Psoas muscle (tissue), 8 donors: ENCODE results near the gene ANKRD60. TPM values are rescaled to one million over a fixed set of nuclear protein-coding genes. Genes with fewer than 3 reads are reported as not detected.

Source experiments
- ATAC-seq, 4 donors: fragments of 200-7000 bp; cut with Tn5 transposase; one replicate each; pipeline ENCODE4 v1.9.1; 2020; ENCODE audit warnings: moderate library complexity in 3 of 4, mild to moderate bottlenecking in 2 of 4
- DNase-seq, 2 donors: peaks; one replicate each; pipeline ENCODE4 v3.0.0-alpha.2; 2020
- H3K27ac ChIP-seq: fragments of 200-600 bp; one replicate; pipeline ENCODE4 v1.8.0; 2022
- H3K27me3 ChIP-seq, 3 donors: fragments of 200-600 bp in 1 of 3; one replicate each; pipeline versions ENCODE4 v1.6.1 to v1.8.0; 2013 to 2022; ENCODE audit warnings: low read length in 2 of 3, mild to moderate bottlenecking in 2 of 3, moderate library complexity in 1 of 3; ENCODE audit not compliant: insufficient read depth in 3 of 3
- H3K36me3 ChIP-seq, 2 donors: fragments of 200-600 bp in 1 of 2; one replicate each; pipeline versions ENCODE4 v1.6.1 to v1.8.0; 2013 to 2022; ENCODE audit warnings: low read depth in 1 of 2, mild to moderate bottlenecking in 1 of 2, moderate library complexity in 1 of 2; ENCODE audit not compliant: insufficient read depth in 1 of 2
- H3K4me1 ChIP-seq: fragments of 200-600 bp; one replicate; pipeline ENCODE4 v1.8.0; 2022
- H3K4me3 ChIP-seq: fragments of 200-600 bp; one replicate; pipeline ENCODE4 v1.8.0; 2022; ENCODE audit warnings: mild to moderate bottlenecking
- H3K9me3 ChIP-seq: fragments of 200-600 bp; one replicate; pipeline ENCODE4 v1.8.0; 2022
- WGBS, 3 donors: extraction: QIAGEN DNeasy Blood & Tissue Kit; methylation state at CpG; one replicate each; pipeline versions ENCODE4 v1.1.6 to v1.1.7; 2013; 5-methylcytosine and 5-hydroxymethylcytosine counted together
- intact Hi-C, 2 donors: fragments of 100-400 bp; cut with DNase I; formaldehyde crosslinking; loops; one replicate each; pipeline versions ENCODE4 v1.11.0 to v1.14.2; 2022
- polyA plus RNA-seq, 3 donors: library from polyadenylated mRNA; stranded (reverse); fragments of 200-250 nt; gene quantifications; one replicate each; pipeline ENCODE4 v1.2.3, GENCODE V29; 2013
- total RNA-seq, 4 donors: library from RNA; stranded (reverse); fragmentation: NEBNext Ultra II Directional in 2 of 4; extraction: Animal tissue kit (Norgen Biotek cat#: 25700) in 2 of 4; gene quantifications; one replicate each; pipeline versions ENCODE4 v1.2.1 to v1.2.4, GENCODE V29; 2021 to 2023
- TF ChIP-seq, protein P1 (sequence below): fragments of 200-600 bp; IDR thresholded peaks from one replicate; pipeline ENCODE4 v1.8.0; 2022; ENCODE audit warnings: antibody characterized with exemption
- donor health status: healthy with polysubstance abuse.
- donor health status: DM: no; HTN: no; CAD: no; lungs with moderate emphysema.
- donor health status: Bipolar disorder and iron deficiency.
- donor health status: healthy.
- donor health status: DM: yes; HTN: yes; CAD: no.
- donor health status: DM: no; HTN: no; CAD: no.
- donor health status: DM: no; HTN: no; CAD: no.
- donor health status: DM: yes; HTN: yes; CAD: no.

Gene ANKRD60
- total and polyA plus RNA-seq, 7 donors = not detected

DNA sequence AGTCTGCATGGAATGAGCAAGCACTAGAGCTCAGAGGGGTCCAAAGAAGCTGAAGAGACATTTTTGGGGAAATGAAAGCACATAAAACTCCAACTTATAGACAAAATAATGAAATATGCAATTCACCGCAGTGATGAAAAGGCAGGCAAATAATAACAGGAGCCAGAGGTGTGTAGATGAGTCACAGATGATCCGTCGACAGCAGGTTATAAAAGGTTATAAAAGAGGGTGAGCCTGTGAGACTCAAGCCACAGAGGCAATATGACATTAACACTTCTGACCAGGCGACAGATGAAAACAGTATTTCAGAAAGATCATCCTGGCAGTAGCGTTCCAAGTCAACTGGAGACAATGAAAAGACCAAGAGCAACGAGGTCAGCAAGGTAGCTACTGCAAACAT is 35.8 kb upstream of the ANKRD60 start:
- WGBS, 3 donors = 94 to 98% (median 95%) methylated on average over 6 of the region's 6 CpGs
- DNase-seq = no peak
- TF ChIP-seq, protein P1, sequence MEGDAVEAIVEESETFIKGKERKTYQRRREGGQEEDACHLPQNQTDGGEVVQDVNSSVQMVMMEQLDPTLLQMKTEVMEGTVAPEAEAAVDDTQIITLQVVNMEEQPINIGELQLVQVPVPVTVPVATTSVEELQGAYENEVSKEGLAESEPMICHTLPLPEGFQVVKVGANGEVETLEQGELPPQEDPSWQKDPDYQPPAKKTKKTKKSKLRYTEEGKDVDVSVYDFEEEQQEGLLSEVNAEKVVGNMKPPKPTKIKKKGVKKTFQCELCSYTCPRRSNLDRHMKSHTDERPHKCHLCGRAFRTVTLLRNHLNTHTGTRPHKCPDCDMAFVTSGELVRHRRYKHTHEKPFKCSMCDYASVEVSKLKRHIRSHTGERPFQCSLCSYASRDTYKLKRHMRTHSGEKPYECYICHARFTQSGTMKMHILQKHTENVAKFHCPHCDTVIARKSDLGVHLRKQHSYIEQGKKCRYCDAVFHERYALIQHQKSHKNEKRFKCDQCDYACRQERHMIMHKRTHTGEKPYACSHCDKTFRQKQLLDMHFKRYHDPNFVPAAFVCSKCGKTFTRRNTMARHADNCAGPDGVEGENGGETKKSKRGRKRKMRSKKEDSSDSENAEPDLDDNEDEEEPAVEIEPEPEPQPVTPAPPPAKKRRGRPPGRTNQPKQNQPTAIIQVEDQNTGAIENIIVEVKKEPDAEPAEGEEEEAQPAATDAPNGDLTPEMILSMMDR = no peak
- Histone ChIP-seq H3K9me3 (no peaks in the 10 kb centered on the region), H3K27ac (no peak overlapping the region), H3K36me3 (peaks cover 0 to 55% of the 10 kb centered on the region in 2 donors), H3K4me3 (no peak overlapping the region), H3K4me1 (no peaks in the 10 kb centered on the region), H3K27me3 (no peaks in the 10 kb centered on the region)
- ATAC-seq = no peak
- intact Hi-C loops = no loop called here

DNA sequence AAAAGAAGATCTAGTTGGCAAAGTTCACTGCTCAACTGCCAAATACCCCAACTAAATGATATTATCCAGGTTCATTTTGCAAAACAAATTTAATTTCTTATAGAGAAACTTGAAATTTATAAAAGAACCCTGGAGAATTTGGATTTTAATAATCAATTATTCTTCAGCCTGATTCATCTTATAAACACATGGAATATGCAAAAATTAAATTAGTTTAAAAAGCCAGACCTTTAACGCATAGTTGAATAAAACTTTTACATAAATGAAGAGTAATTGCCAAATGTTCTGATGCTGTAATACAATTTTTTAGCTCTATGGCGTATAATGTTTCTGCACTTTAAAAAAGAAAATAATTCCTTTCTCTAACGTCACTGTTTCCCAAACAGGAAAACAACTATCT is 33.2 kb upstream of the ANKRD60 start:
- DNase-seq (no peak), ATAC-seq (no peak)
- intact Hi-C loops = no loop called here
- Histone ChIP-seq H3K9me3 (no peaks in the 10 kb centered on the region), H3K36me3 (peaks cover 0 to 40% of the 10 kb centered on the region in 2 donors), H3K27ac (no peak overlapping the region), H3K27me3 (no peaks in the 10 kb centered on the region), H3K4me3 (no peak overlapping the region), H3K4me1 (no peaks in the 10 kb centered on the region)
- WGBS, 3 donors = 79 to 90% (median 87%) methylated on average over 3 of the region's 3 CpGs
- TF ChIP-seq, protein P1 = no peak

- intact Hi-C loops = no loop called here
- no peaks in the 10 kb centered on the region for H3K9me3 ChIP-seq
Observed at GRCh38 chr20:58260006-58260405, 31.6 kb upstream of the ANKRD60 start.

DNA sequence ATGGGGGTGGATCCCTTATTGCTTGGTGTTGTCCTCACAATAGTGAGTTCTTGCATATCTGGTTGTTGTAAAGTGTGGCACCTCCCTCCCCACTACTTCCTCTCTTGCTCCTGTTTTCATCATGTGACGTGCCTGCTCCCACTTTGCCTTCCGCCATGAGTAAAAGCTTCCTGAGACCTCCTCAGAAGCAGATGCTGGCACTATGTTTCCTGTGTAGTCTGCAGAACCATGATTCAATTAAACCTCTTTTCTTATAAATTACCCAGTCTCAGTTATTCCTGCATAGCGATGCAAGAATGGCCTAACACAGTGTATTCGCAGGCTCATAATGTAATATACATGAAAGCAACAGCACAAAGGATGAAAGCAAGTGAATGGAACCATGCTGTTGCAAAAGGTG is 28.4 kb upstream of the ANKRD60 start:
- Histone ChIP-seq H3K4me1 (no peaks in the 10 kb centered on the region), H3K9me3 (no peaks in the 10 kb centered on the region), H3K36me3 (peaks cover 0 to 7% of the 10 kb centered on the region in 2 donors), H3K4me3 (no peak overlapping the region), H3K27me3 (no peaks in the 10 kb centered on the region), H3K27ac (no peak overlapping the region)
- intact Hi-C loops = no loop called here
- 95 to 98% (median 97%) methylated on average over 4 of the region's 4 CpGs for WGBS, 3 donors
- TF ChIP-seq, protein P1 = no peak
- DNase-seq (no peak), ATAC-seq (no peak)

More at GRCh38 chr20:58260006-58260405, 31.6 kb upstream of the ANKRD60 start:
- no peaks in the 10 kb centered on the region for H3K4me1 ChIP-seq
- no peak for DNase-seq
- no peak overlapping the region for H3K4me3 ChIP-seq
- TF ChIP-seq, protein P1 = no peak
- H3K36me3 ChIP-seq = peaks cover 0 to 27% of the 10 kb centered on the region in 2 donors
- no peaks in the 10 kb centered on the region for H3K27me3 ChIP-seq
- H3K27ac ChIP-seq = no peak overlapping the region
- peak in 1 of 4 donors; percentile 27 for ATAC-seq
- WGBS, 3 donors = 76 to 80% (median 77%) methylated on average over 5 of the region's 5 CpGs

- Histone ChIP-seq H3K4me3 (no peak overlapping the region), H3K27me3 (no peaks in the 10 kb centered on the region), H3K36me3 (peaks cover 0 to 7% of the 10 kb centered on the region in 2 donors), H3K9me3 (no peaks in the 10 kb centered on the region), H3K27ac (no peak overlapping the region), H3K4me1 (no peaks in the 10 kb centered on the region)
- 93 to 96% (median 94%) methylated on average over 2 of the region's 2 CpGs for WGBS, 3 donors
- ATAC-seq (no peak), DNase-seq (no peak)
- TF ChIP-seq, protein P1 = no peak
- intact Hi-C loops = no loop called here
Observed at GRCh38 chr20:58256307-58256706, 27.9 kb upstream of the ANKRD60 start.
